Effector CD8-positive, alpha-beta T cell (primary cell): Measurements from ENCODE around the gene MEGF6.

Experiments used
- DNase-seq: peaks from one replicate; lab custom pipeline; 2025; lab: John Stamatoyannopoulos, UW
- total RNA-seq, 4 experiments: gene quantifications; one replicate each; lab custom pipeline; 2026; lab: John Stamatoyannopoulos, UW

MEGF6 gene, protein sequence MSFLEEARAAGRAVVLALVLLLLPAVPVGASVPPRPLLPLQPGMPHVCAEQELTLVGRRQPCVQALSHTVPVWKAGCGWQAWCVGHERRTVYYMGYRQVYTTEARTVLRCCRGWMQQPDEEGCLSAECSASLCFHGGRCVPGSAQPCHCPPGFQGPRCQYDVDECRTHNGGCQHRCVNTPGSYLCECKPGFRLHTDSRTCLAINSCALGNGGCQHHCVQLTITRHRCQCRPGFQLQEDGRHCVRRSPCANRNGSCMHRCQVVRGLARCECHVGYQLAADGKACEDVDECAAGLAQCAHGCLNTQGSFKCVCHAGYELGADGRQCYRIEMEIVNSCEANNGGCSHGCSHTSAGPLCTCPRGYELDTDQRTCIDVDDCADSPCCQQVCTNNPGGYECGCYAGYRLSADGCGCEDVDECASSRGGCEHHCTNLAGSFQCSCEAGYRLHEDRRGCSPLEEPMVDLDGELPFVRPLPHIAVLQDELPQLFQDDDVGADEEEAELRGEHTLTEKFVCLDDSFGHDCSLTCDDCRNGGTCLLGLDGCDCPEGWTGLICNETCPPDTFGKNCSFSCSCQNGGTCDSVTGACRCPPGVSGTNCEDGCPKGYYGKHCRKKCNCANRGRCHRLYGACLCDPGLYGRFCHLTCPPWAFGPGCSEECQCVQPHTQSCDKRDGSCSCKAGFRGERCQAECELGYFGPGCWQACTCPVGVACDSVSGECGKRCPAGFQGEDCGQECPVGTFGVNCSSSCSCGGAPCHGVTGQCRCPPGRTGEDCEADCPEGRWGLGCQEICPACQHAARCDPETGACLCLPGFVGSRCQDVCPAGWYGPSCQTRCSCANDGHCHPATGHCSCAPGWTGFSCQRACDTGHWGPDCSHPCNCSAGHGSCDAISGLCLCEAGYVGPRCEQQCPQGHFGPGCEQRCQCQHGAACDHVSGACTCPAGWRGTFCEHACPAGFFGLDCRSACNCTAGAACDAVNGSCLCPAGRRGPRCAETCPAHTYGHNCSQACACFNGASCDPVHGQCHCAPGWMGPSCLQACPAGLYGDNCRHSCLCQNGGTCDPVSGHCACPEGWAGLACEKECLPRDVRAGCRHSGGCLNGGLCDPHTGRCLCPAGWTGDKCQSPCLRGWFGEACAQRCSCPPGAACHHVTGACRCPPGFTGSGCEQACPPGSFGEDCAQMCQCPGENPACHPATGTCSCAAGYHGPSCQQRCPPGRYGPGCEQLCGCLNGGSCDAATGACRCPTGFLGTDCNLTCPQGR (N-terminal part only)
- total RNA-seq = 14.9 to 152 (median 96.6) reads per million in 4 experiments

DNA sequence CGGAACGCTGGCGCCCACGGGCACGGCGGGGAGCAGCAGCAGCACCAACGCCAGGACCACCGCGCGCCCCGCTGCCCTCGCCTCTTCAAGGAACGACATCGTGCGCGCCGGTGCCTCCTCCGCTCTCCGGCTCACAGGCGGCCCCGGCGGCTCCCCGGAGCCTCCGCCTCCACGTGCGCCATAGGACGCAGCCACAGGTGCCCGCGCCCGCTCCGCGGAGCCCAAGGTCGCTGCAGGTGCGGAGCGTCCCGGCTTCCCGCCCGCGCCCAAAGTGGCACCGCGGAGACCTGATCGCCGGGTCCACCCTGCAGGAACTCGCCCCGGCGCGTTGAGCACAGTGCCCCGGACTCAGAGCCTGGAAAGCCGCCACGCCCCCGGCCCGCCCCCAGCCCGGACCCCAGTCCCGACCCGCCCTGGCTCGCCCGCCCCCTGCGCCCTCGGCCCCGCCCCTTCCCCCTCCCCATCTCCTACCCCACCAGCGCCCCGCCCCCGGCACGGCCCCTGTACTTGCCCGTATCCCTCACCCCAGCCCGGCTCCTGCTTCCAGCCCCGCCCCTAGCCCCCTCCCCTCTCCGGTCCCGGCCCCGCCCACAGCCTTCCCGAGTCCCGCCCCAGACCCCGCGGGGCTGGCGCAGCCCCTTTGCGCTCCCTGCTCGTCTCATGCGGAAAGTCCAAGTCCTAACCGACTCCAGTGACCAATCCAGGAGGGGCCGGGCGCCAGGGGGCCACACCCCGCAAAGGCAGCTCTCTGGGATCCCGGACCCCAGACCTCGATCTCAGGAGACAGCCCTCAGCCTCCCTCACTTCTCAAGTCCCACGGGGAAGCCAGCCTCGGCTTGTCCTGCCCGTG lies at the start of gene MEGF6:
Gene MEGF6 (minus strand): TSS at position 339 of the 850 bp plus-strand sequence. CDS start 240 bp downstream, at position 99.
- DNase-seq = peak; percentile 73

DNA sequence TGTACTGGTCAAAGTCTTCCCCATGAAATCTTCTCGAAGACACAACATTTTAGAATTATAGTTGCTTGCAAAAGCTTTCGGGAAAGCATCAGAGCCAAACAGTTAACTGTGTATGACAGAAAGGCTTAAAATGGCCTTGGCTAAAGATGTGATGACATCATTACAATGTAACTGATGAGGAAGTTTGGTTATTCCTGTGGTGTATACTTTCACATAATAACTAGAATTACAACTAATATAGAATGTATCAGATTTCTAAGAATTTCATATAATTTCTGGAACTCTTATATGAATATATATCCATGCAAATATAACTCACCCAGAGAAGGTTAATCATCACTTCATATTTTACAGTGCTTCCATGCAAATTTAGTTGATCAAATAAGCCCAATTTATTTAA lies 49.4 kb upstream of the MEGF6 start:
- DNase-seq = no peak

DNA sequence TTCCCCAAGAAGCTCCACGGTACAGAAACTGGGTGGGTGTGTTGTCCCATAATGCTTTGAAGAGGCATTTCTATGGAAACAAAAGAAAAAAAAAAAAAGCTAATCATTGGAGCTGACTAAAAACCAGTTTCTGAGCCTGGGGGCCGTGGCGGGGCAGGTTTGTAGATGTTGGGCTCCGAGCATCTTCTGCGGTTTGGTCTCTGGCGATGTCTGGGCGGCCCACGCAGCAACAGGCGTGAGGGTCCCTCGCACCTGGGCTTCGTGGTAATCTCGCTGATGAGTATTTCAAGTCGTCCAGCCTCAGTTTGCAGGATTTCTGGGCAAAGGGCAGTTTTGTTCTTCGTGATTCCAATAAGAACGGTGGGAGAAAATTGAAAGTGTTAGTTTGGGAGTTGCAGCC lies 47.8 kb upstream of the MEGF6 start:
- no peak for DNase-seq

DNA sequence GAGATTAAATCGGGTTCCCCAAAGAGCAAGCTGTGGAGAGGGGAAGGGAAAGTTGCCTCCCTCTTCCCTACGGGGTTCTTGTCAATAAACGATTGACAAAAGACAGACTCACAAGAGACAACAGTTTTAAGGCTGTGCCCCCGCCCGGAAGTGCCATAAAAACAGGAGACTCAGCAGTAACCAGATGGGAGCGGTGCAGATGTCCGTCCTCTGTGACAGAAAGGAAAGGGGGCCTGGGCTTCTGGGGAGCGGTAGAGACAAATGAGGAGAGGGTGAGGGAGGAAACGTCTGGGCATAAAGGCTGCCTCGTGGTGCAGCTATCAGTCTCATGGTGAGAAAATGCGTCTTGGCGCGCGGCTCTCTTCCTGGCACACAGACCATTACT lies 46.9 kb upstream of the MEGF6 start:
- no peak for DNase-seq

DNA sequence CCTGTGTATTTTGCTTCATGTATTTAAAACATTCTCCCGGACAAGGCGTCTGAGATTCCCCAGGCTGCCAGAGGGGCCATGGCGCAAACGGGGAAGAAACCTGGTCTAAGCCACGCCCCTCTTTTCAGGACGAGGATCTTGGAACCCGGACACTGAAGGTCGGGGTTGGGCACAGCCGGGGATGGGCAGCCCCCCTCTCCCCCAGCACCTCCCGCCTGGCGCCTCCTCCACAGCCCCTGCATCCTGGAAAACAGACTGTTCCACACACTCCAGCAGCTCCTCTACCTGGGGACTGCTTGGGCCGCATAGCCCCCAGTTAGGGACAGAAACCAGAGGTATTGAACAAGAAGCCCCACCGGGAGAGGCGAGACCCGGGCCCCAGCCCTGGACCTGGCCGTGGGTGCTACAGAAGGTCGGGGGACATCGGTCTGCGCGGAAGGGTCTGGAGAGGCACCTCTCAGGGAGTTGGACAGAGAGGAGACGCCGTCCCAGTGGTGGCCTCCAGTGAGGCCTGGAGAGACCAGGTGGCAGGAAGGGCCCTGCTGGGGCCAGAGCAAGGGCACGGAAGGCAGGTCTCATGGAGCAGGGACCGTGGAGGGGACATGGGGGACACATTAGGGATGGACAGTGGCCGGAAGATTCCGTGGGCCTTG lies 46.4 kb upstream of the MEGF6 start:
- DNase-seq = no peak

DNA sequence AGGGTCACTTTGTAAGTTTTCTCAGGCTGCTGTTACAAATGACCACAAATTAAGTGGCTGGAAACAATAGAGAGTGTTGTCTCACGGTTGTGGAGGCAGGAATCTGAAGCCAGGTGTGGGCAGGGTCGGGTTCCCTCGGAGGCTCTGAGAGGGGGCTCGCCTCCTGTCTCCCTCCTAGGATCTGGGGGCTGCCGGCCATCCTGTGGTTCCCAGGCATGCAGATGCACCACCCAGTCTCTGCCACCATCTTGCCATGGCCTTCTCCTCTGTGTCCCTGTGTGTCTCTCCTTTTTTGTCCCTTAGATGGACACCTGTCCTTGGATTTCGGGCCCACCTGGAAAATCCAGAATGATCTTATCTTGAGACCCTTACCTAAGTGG lies 45.8 kb upstream of the MEGF6 start:
- no peak for DNase-seq

DNA sequence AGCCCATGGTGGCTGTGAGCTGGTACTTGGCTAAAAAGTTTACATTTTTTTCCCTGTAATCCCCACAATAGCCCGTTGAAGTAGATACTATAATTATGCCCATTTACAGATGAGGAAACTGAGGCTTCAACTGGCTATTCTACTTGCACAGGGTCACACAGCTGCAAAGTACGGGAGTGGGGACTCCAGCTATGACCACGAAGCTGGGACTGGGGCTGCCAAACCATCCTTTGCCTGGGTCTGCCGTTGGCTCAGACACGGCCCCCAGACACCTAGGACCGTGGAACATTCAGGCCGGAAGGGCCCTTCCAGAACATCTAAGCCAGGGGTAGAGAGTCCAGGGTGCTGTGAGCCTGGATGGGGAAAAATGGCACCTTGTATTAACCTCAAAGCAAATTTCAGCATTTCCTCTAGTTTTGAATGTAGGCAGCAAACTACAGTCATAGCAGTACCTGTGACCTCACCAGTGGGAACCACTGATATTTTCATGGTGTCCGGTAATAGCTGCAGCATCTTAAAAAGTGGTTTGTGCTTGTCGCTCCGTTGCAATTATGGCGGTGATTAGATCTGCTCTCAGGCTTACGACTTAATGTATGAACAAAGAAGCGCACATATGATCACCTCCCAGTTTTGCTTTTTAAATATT lies 45.3 kb upstream of the MEGF6 start:
- DNase-seq = no peak

DNA sequence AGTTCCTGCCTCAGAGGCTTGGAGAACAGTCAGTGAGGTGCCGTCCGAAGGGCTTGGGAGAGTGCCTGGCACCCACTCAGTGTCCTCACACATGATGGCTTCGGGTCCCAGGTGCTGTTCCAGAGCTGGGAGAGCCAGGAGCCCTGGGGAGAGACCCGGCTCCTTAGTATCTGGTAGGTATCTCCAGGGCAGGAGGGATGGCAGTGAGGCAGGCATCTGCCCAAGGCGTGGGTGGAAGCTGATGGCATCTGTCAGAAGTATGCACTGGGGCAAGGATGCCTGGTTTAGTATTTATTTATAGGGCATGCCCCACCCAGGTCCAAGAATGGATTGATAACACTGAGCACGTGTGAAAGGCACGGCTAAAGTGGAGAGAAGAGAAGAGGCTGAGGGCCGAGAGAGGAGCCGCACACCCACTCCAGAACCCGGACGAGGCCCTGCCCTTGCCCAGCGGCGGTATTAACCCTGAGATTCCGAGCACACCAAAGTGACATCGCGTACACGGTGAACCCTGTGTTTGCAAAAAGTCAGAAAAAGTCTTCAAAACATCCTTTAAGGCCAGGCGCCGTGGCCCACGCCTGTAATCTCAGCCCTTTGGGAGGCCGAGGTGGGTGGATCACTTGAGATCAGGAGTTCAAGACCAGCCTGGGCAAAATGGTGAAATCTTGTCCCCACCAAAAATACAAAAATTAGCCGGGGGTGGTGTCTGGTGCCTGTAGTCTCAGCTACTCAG lies 43.4 kb upstream of the MEGF6 start:
- no peak for DNase-seq

DNA sequence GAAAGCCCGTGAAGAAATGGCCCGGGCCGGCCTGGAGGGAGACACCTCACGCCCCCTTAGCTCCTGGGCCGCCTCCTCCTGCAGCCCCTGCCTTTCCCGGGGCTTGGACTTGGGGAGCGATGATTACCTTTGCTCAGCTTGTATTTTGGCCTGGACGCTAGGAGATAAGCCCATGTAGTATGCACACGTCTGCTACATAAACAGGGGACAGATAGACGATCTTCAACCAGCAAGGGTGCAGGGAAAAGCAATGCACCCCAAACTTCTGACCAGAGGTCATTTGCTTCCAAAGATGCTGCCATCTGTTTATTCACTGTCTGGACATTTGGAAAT lies 41.9 kb upstream of the MEGF6 start:
- DNase-seq = no peak

DNA sequence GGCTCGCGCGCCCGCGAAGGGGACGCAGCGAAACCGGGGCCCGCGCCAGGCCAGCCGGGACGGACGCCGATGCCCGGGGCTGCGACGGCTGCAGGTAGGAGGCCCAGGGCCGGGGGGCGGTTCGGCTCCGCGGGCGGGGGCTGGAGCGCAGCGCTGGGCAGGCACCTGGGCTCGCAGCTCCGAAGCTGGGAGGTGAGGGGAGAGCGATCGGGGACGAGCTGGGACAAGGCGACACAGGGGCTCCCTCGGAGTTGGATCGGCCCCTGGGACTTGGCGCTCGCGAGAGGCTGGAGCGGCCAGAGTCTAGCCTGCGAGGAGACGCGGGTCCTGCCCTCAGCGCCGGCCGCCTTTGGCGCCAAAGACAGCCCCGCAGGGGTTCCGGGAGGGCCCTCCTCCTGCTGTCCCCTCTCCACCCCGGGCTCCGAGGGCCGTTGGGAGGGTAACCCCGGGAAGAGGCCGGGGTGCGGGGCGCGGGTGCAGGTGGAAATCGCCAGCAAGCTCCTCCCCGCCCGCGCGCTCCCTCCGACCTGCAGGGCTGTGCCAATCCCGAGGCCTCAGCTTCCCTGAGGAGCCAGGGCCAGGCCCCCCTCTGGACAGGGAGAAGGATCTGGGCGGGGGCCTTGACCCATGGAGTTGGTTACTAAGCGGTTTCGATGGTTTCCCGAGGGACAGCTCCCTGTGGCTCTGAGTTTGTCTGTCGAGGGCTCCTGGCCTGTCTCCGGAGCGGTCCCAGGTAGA lies 41.4 kb upstream of the MEGF6 start:
- DNase-seq = no peak

DNA sequence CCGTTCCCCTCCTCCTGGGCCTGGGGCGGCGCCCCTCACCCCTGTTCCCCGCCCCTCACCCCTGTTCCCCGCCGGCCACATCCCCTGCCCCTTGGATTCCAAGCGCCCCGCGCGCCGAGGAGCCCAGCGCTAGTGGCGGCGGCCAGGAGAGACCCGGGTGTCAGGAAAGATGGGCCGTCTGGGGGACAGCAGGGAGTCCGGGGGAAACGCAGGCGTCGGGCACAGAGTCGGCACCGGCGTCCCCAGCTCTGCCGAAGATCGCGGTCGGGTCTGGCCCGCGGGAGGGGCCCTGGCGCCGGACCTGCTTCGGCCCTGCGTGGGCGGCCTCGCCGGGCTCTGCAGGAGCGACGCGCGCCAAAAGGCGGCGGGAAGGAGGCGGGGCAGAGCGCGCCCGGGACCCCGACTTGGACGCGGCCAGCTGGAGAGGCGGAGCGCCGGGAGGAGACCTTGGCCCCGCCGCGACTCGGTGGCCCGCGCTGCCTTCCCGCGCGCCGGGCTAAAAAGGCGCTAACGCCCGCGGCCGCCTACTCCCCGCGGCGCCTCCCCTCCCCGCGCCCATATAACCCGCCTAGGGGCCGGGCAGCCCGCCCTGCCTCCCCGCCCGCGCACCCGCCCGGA lies 40.7 kb upstream of the MEGF6 start, which contains the start of gene TP73:
Gene TP73 (plus strand): TSS at position 587 of the 618 bp plus-strand sequence. CDS start 29,850 bp downstream, outside the sequence.
- no peak for DNase-seq

DNA sequence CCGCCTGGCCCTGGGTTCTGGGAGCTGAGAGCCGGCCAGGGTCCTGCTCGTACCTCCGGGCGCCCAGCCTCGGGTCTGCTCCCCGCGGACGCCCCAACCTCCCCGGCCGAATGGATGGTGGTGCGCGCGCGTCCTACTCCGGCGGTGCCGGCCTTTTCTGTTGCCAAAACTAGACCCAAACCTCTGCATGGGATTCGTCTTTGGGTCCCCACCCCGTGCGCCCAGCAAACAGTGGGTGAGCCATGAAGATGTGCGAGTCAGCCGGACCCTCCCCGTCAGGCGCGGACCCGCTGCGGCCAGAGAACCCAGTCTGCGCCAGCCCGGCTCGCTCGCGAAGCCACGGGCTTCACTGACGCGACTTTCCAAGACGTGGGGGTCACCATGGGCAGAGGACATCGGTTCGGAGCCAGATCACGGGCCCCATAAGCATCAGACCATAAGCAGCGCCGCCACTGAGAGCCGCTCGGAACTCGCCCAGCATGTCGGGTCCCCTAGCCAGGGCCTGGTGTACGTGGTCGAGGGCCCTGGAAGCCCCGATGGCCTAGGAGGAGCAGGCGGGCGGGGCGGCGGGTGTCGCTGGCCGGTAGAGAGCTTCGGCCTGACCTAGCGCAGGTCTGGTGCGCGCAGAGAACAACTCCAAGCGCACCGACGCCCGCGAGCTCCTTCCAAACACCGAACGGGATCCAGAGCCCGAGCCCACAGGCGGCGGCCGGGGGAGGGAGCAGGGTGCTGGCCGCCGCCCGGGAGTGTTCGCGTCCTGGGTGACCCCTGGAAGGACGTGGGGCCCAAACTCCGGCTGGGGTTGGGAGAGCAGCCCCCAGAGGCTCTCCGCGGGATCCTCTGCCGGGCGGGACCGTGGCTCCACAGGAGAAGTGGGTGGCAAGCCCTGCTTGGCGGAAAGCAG lies 40.0 kb upstream of the MEGF6 start:
- DNase-seq = no peak

DNA sequence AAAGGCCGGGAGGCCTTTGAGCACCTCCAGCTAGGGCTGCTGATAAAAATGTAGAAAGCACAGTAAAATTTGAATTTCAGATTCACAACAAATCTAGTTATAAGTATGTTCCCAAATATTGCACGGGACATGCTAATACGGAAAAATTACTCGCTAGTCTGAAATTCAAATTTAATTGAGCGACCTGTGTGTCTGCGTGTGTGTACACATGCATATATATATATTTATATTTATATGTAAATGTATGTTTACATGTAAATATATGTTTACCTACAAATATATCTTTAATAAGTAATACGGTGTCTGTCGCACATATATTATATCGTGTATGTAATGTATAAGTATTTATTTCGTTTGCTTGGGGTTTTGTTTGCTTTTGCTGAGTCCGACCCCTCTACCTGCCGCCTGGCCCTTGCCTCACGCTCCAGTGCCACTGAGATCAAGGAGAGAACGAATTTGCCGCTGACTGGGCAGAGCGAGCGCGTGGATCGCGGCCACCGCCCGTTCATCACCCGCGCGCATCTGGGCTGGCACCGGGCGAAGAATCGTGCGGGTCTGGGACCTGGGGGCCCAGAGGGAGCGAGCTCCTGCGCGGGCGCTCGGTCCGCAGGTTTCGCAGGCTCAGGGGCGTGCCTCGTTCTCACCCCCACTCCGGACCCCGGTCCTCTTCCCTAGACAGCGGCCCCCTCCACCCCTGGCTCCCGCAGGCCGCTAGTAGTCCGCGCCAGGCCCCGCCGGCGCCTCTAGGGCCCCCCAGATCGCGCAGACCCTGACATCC lies 39.1 kb upstream of the MEGF6 start:
- DNase-seq = no peak

DNA sequence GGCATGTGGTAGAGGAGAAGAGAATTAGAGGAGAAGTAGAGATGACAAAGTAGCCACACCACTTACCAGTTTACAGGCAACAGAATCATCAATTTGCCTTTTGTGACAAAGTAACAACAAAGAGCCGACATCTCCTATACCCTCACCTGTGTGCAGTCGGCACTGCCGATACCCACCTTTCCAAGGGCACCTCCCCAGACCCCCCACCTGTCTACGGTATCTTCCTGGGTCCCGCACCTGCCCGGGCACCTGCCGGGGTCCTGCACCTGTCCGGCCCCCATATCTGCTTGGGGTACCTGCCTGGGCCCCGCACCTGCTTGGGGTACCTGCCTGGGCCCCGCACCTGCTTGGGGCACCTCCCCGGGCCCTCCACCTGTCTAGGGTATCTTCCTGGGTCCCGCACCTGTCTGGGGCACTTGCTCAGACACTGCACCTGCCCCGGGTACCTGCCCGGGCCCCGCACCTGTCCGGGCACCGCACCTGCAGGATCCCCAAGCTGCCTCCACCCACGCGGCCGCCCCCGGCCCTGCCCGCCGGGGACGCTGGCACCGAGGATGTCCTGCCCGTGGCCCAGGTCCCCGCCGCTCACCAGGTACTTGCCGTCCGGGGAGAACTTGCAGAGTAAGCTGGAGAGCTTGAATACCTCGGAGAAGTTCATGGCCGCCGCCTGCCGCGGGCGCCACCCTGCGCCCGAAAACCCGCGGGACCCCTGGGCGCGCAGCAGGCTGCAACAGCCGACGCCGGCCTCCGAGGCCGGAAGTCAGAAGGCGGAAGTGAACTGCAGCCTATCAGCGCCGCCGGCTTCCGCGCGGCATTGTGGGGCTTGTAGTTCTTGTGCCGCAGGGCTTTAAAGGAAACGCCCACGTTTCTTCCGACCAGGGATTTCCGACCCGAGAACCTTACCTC lies 38.3 kb upstream of the MEGF6 start, which contains the start of gene WRAP73:
Gene WRAP73 (minus strand): TSS at position 762 of the 906 bp plus-strand sequence. CDS start 104 bp downstream, at position 658.
- peak; percentile 79 for DNase-seq

DNA sequence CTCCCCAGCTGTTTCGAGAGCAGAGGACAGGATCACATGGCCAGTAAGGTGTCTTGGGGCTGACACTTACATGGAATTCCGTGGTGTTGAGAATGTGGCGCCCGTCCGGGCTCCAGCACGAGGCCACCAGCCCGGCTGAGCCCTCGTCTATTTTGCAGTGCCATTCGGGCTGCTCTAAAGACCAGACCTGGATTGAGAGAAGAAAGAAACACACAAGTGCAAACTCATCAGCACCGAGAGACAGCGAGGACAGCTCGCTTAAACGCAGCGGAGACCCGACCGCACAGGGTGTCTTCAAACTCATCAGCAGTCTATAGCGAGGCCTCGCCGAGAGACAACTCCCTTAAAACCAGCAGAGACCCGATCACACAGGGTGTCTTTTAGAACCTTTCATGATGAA lies 35.3 kb upstream of the MEGF6 start:
- no peak for DNase-seq
